ENCODE results near the gene KCMF1. TPM values are rescaled to one million over a fixed set of nuclear protein-coding genes. Genes with fewer than 3 reads are reported as not detected.

KCMF1 gene
- total and polyA plus RNA-seq, 2 of the 13 experiments (the other 11 are each of a cell fraction or from before 2014, with no cell fraction given): 62.1 to 116 TPM

GRCh38 chr2:84954329-84954728 lies 16.6 kb upstream of the KCMF1 start (continued):
- peak; percentile 49; the same call in 1 of the 2 replicates for TF ChIP-seq HOMEZ (CRISPR knock-in tag; IDR thresholded peaks at IDR 0.05; ENCODE audit: low read depth)
- no peak for TF ChIP-seq SMC3 (IDR thresholded peaks at IDR 0.05; ENCODE audit: low read length)
- TF ChIP-seq FOXK2 (IDR thresholded peaks at IDR 0.05): peak; percentile 19; the same call in 1 of the 2 replicates
- no peak for TF ChIP-seq ZNF354B (CRISPR knock-in tag; IDR thresholded peaks at IDR 0.05)
- TF ChIP-seq PAXIP1 (CRISPR knock-in tag; conservative IDR thresholded peaks at IDR 0.05): peak; percentile 68; the same call in 1 of the 2 replicates
- TF ChIP-seq TEAD3 (CRISPR knock-in tag; optimal IDR thresholded peaks at IDR 0.05; ENCODE audit: borderline replicate concordance): peak; percentile 98
- TF ChIP-seq TAF15 (IDR thresholded peaks at IDR 0.05; ENCODE audit: low read depth, low read length, poor library complexity, severe bottlenecking): no peak
- TF ChIP-seq SOX5 (CRISPR knock-in tag; IDR thresholded peaks at IDR 0.05; ENCODE audit: borderline replicate concordance): 0 out of 2 replicates have a peak, but pooled peaks have one; percentile 52
- TF ChIP-seq ONECUT2 (CRISPR knock-in tag; IDR thresholded peaks at IDR 0.05): no peak
- no peak for TF ChIP-seq ZNF768 (CRISPR knock-in tag; IDR thresholded peaks at IDR 0.05)
- no peak for TF ChIP-seq NCOA1 (CRISPR knock-in tag; IDR thresholded peaks at IDR 0.05)
- peak; percentile 21; the same call in 1 of the 2 replicates for TF ChIP-seq CTCF (CRISPR knock-in tag; IDR thresholded peaks at IDR 0.05)
- peak; percentile 58; the same call in 1 of the 2 replicates for TF ChIP-seq ZNF605 (CRISPR knock-in tag; IDR thresholded peaks at IDR 0.05)
- no peak for TF ChIP-seq PAF1 (CRISPR knock-in tag; IDR thresholded peaks at IDR 0.05)
- TF ChIP-seq MAFG (CRISPR knock-in tag; IDR thresholded peaks at IDR 0.05): no peak
- peak; percentile 27; the same call in 1 of the 2 replicates for TF ChIP-seq ERF (CRISPR knock-in tag; IDR thresholded peaks at IDR 0.05)
- TF ChIP-seq ZNF687 (CRISPR knock-in tag; IDR thresholded peaks at IDR 0.05): peak; percentile 54
- TF ChIP-seq XRCC5 (optimal IDR thresholded peaks at IDR 0.05; ENCODE audit: low read length): peak; percentile 44
- no peak for TF ChIP-seq LCORL (IDR thresholded peaks at IDR 0.05)
- TF ChIP-seq LCORL (CRISPR knock-in tag; IDR thresholded peaks at IDR 0.05): peak; percentile 90
